ENCODE data around the gene SLC2A9.
"Not testable (repeated sequence)": the region's sequence is repeated elsewhere in the genome, so short reads cannot be mapped to it uniquely, and the experiment has no call there.

The SLC2A9 gene

DNA sequence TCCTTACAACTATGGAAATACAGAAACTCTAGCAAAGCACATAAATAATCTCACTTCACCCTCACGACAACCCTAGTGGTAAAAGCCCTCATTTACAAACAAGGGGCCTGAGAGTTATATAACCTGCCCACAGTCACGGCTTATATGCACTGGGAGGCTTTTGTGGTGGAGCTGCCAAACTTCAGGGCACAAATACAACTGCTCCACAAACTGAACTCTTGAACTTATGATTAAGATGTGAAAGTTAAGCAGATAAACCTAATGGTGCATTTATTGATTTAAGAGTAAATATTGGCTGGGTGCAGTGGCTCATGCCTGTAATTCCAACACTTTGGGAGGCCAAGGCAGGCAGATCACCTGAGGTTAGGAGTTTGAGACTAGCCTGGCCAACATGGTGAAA, 19.0 kb downstream of the SLC2A9 start:
- in situ Hi-C loops (cut with HindIII; ENCODE audit: low sequenced_read_pairs): no loop called here

DNA sequence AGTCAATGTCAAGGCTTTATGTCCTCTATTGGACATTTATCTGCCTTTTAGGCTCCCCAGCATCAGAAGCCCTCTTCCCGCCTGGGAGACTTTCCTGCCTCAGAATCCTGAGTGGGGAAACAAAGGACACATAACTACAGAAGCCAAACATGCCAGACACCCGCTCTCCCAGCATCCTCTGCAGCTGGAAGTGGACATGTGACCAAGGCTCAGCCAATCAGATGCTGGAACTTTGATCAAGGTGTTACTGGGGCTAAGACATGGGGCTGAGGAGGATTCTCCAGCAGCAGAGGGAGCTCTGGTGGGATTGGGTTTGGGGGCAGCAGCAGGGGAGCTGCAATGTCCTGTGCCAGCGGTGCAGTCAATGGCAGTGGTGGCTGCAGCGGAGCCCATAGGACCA, 19.5 kb downstream of the SLC2A9 start:
- in situ Hi-C loops (cut with HindIII; ENCODE audit: low sequenced_read_pairs): no loop called here

DNA sequence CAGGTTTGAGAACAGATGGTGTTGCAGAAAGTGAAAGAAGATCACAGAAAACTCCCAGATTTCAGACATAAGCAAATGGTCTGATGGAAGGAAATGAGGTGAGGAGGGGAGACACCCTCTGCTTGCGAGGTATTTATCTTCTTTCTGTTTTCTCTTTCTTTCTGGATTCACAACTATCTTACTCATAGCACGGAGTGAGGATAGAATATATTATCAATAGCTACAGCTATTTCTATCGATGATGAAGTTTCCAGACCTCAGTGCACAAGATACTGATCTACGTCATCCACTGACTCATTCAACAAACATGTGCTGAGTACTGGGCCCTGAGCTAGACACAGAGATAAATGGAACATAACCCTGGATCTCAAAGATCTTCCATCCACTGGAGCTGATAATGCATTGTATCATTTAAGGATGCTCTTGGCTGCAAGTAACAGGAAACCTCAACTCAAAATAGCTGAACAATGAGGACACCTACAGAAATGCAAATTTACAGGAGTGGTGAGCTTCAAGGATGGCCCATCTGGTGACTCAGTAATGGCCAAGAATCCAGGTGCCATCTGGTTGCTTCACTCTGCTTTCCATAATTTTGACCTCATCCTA, 21.2 kb downstream of the SLC2A9 start:
- in situ Hi-C loops (cut with HindIII; ENCODE audit: low sequenced_read_pairs): no loop called here

- in situ Hi-C loops (cut with HindIII; ENCODE audit: low sequenced_read_pairs): no loop called here
These were observed 23.4 kb downstream of the SLC2A9 start for GRCh38 chr4:9997886-9998285.

DNA sequence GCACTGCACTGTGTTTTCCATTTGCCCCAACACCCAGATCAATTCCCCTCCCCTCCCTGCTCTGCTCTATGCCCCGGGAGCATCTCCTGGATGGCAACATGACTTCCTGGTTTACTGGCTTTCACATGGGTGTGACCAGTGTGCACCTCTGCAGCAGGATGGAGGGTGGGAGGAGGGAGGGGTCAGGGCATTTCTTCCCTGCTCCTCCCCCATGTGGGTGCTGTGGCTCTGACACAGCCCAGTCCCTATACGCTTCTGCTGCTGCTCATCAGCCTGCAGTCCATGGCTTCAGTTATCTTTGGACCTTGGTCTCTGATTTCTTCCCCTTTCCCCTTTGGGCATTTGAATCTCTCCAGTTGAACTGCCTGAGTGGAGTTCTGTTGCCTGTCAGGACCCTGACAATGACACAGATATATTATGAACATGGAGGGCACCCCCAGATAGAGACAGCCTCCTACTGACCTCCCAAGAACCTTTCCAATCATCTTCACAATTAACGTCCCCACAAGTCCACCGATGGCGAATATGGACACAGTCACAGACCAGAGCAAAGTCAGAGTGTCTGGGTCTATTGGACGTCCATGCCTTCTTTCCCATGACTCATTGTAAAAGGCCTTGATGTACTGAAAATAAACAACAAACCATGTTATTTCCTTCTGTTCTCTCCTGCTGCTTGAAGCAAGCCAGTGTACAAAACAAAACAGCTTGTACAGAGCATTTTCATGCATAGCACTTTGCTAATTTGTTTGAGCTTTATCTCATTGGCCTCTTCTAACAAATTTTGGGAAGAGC, 24.8 kb downstream of the SLC2A9 start:
- in situ Hi-C loops (cut with HindIII; ENCODE audit: low sequenced_read_pairs): no loop called here

GRCh38 chr4:9994246-9994847, 26.9 kb downstream of the SLC2A9 start:
- in situ Hi-C loops (cut with HindIII; ENCODE audit: low sequenced_read_pairs): no loop called here

- in situ Hi-C loops (cut with HindIII; ENCODE audit: low sequenced_read_pairs): no loop called here
These were observed 31.2 kb downstream of the SLC2A9 start for GRCh38 chr4:9989918-9990635.

DNA sequence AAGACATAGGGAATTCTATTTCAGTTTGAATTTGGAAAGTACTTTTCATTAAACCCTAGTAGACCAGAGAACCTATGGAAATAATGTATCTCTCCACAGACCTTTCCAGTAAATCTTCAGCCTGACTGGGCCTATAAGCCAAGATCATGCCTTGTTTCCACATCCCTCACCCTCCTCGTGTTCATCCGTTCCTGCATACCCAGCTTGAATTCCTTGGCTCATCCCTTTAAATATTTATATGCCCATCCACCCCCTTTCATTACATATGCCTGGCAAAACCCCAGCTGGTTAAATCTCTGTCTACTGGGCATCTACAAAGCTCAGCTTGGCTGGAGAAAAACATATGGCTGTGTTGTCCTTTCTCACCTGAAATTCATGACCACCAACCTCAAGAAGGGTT, 32.4 kb downstream of the SLC2A9 start:
- in situ Hi-C loops (cut with HindIII; ENCODE audit: low sequenced_read_pairs): no loop called here

DNA sequence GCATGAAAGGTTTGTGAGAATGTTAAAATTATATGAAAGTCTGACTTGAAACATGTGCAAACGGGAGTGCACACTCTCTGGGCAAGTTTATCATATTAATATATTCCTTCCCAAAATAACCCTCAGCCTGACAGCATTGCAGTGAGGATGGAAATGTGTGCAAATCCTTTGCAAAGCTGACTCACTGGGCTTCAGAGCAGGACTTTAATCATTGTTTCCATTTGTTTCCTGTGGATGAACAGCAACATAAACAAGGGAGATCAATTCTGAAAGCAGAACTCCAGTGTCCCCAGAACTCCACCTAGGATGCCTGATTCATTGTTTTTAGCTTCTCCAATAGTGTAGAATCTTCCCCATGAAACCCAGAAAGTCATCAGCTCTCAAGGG, 32.9 kb downstream of the SLC2A9 start:
- in situ Hi-C loops (cut with HindIII; ENCODE audit: low sequenced_read_pairs): no loop called here

GRCh38 chr4:9987749-9988362, 33.4 kb downstream of the SLC2A9 start:
- in situ Hi-C loops (cut with HindIII; ENCODE audit: low sequenced_read_pairs): no loop called here

- in situ Hi-C loops (cut with HindIII; ENCODE audit: low sequenced_read_pairs): no loop called here
These were observed 36.7 kb downstream of the SLC2A9 start for GRCh38 chr4:9984621-9985020.

GRCh38 chr4:9983211-9983610, 38.1 kb downstream of the SLC2A9 start:
- in situ Hi-C loops (cut with HindIII; ENCODE audit: low sequenced_read_pairs): no loop called here

DNA sequence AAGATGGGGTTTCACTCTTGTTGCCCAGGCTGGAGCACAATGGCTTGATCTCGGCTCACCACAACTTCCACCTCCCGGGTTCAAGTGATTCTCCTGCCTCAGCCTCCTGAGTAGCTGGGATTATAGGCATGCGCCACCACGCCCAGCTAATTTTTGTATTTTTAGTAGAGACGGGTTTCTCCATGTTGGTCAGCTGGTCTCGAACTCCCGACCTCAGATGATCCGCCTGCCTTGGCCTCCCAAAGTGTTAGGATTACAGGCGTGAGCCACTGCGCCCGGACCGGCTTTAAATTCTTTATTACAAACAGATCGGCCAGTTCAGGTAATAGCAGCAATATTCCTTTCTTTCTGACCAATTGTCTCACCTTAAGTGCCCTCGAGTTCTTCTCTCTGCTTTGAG, 39.4 kb downstream of the SLC2A9 start:
- in situ Hi-C loops (cut with HindIII; ENCODE audit: low sequenced_read_pairs): not testable (repeated sequence)

GRCh38 chr4:9980898-9981297, 40.4 kb downstream of the SLC2A9 start:
- in situ Hi-C loops (cut with HindIII; ENCODE audit: low sequenced_read_pairs): no loop called here

GRCh38 chr4:9979101-9979701, 42.1 kb downstream of the SLC2A9 start:
- in situ Hi-C loops (cut with HindIII; ENCODE audit: low sequenced_read_pairs): no loop called here

DNA sequence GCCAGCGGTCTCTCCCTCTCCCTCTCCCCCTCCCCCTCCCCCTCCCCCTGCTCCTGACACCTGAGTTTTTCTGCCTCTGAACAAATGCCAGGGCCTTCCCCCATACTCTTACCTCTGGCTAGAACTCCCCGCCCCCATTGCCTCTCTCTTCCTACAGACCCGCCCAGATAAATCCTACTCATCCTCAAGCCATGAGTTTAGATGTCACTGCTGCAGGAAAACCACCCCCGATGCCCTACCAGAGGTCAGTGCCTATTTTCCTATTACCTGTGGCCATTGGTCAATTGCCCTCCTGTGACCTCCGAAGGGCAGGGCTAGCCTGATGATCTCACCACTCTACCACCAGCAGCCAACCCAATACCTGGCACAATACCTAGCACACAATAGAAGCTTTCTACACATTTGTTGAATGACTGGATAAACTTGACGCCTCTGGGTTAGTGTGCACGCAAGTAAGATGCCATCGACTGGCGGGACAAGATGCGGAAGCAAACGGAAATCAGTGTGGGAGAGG, 43.7 kb downstream of the SLC2A9 start:
- in situ Hi-C loops (cut with HindIII; ENCODE audit: low sequenced_read_pairs): no loop called here

GRCh38 chr4:9976781-9977180, 44.5 kb downstream of the SLC2A9 start:
- in situ Hi-C loops (cut with HindIII; ENCODE audit: low sequenced_read_pairs): no loop called here

DNA sequence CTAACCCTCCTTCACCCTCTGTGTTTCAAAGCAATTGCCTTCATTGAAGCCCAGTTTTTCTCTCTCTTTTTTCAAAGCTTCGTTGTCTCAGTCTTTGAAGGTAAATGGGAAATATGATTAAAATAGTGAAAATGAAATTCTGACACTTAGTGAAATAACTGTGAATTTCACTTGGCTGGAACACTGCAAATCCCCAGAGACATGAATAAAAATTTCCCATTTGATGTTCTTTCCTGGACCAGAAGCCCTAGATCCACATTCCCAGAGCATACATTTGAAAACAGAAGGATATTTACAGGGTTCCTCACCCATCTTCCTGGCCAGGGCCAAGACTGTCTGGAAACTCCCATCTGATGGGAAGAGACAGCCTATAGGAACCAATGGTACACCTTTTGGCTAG, 45.0 kb downstream of the SLC2A9 start:
- in situ Hi-C loops (cut with HindIII; ENCODE audit: low sequenced_read_pairs): no loop called here

DNA sequence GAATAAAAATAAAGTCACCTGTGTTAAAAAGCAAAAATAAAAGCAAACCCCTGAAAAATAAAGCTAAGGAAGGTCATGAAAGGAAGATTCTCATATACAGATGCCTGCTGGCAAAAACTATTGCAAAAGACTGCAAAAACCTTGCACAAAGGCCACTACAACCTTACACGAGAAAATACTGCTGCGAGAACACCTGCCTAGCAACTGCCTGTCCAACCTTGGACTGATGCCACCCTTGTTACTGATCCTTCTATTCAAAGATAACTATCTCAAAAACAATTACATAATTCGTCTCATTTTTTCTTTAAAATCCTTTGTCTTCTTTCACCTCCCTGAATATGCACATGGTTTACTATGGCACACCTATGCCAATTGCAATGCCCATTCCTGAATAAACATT, 49.6 kb downstream of the SLC2A9 start:
- in situ Hi-C loops (cut with HindIII; ENCODE audit: low sequenced_read_pairs): no loop called here

DNA sequence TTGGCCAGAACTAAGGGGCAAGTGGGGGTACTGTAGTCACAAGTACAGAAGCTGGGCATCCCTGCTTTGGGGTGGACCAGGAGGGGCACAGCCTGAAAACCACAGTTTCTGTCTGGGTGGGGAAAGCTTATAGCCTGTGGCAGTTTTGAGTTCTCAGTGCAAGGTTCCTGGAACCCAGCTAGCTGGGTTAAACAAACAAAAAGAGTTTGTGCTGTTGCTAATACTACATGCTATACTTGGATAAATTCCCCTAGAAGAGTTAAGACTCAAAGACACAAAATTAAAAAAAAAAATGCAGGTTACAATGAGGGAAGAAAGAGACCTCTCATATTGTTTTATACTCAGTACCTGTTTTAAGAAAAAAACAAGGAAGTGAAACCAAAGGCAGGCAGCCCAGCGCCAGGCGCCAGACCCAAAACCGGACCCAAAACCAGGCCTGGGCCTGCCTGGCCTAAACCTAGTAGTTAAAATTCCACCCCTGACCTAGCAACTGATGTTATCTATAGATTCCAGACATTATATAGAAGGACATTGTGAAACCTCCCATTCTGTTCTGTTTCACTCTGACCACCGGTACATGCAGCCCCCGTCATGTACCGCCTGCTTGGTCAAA, 50.8 kb downstream of the SLC2A9 start:
- in situ Hi-C loops (cut with HindIII; ENCODE audit: low sequenced_read_pairs): no loop called here

All from endothelial cell of hepatic sinusoid (primary cell).